Measurements from ENCODE around the gene QARS1.

Gene QARS1

GRCh38 chr3:49120096-49120437 is 15.5 kb upstream of the QARS1 start:
- DNase-seq = no peak

- DNase-seq = no peak
Observed at GRCh38 chr3:49119439-49119838, 14.9 kb upstream of the QARS1 start.

- no peak for DNase-seq
Observed at GRCh38 chr3:49119036-49119435, 14.5 kb upstream of the QARS1 start.

DNA sequence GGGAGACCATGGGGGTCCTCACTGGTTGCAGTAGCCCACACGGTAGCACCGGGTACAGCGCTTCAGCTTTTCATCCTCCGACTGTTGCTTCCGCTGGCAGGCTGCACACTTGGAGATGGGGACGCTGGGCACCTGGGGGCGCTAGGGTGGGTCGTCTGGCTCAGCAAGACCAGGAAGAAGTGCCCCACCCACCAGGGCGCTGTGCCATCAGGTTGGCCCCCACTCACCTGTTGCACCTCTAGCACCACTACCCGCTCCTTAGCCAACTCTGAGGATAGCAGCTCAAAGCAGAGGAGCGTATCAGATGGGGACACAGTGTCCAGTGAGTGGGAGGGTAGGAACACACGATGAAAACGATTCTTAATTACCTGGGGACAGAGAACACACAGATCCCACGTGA is 7.7 kb upstream of the QARS1 start:
- DNase-seq = no peak

- DNase-seq = no peak
Observed at GRCh38 chr3:49111347-49111746, 6.8 kb upstream of the QARS1 start.

- DNase-seq = no peak
Observed at GRCh38 chr3:49110780-49111179, 6.2 kb upstream of the QARS1 start.

DNA sequence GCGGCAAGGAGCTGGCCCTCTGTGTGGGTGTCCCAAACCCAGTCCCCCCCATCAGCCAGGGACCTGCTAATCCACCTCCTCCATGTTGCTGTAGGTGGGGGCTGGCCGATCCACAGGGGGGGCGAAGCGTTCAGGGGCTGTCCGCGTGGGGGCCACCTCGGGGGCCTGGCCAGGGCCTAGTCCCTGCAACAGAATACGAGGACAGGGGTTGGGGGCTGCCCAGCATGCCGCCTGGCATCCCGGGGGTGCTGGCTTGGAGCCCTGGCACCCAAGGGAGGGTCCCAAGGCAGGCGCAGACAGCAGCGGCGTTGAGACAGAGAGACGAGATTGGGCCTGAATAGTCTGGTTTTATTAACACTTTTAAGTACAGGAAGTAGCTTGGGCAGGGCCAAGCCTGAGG is 3.8 kb upstream of the QARS1 start:
- DNase-seq = no peak

GRCh38 chr3:49104052-49104426 is 518 bp downstream of the QARS1 start:
- no peak for DNase-seq

GRCh38 chr3:49100046-49100615 is 4.4 kb downstream of the QARS1 start:
- DNase-seq = no peak

DNA sequence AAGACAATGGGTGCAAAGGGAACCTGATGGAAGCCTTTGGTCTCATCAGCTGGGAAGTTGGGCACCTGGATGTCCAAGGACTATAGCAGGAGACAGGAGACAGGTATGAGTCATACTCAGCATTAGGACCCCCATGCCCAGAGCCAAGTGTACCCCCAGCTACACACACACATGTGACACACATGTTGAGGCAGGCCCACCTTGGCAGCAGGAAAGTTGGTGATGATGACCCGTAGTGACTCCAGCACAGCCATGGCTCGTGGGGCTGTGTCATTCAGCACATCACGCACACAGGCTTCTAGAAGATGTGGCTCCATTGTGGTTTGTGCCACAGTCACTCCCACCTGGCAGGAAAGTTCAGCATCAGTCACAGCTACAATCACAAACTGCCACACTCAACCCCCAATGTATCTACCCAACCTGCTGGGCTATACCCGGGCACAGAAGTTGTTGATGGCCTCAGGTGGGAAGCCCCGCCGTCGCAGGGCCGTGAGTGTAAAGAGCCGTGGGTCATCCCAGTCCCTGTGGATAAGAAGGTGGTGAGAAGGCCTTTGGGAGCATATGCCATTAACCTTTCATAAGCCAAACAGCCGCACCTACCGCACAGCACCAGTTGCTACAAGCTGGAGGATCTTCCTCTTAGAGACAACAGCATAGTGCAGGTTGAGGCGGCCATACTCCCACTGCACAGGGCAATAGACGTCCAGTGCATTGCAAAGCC is 5.5 kb downstream of the QARS1 start:
- no peak for DNase-seq

- DNase-seq = no peak
Observed at GRCh38 chr3:49098429-49098828, 6.1 kb downstream of the QARS1 start.

GRCh38 chr3:49093853-49094767 is 10.4 kb downstream of the QARS1 start, which contains the start of gene QRICH1:
QRICH1 (minus strand) TSS chr3:49094071; CDS start chr3:49077017, 17,054 bp downstream.
- peak; percentile 94 to 96 for DNase-seq

- DNase-seq = peak; percentile 76 to 77
Observed at GRCh38 chr3:49092938-49093852, 11.4 kb downstream of the QARS1 start.

GRCh38 chr3:49081429-49081828 is 23.1 kb downstream of the QARS1 start:
- no peak for DNase-seq

DNA sequence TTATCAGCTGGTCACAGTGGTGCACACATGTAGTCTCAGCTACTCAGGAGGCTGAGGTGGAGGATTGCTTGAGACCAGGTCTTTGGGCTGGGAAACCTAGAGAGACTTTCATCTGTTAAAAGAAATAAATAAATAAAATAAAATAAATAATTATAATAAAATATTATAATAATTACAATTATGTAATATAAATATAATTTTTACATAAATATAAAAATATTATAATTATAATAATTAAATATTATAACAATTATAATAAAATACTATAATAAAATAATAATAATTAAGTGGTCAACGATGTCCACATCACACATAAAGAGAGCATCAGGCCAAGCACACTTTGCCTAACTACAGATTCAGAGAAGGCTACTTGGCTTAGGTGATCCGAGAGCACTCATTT is 25.3 kb downstream of the QARS1 start:
- DNase-seq = no peak

GRCh38 chr3:49076646-49077045 is 27.9 kb downstream of the QARS1 start:
- no peak for DNase-seq

GRCh38 chr3:49076116-49076515 is 28.4 kb downstream of the QARS1 start:
- no peak for DNase-seq

- no peak for DNase-seq
Observed at GRCh38 chr3:49058011-49058410, 46.5 kb downstream of the QARS1 start.

GRCh38 chr3:49057268-49057667 is 47.3 kb downstream of the QARS1 start:
- DNase-seq = no peak

DNA sequence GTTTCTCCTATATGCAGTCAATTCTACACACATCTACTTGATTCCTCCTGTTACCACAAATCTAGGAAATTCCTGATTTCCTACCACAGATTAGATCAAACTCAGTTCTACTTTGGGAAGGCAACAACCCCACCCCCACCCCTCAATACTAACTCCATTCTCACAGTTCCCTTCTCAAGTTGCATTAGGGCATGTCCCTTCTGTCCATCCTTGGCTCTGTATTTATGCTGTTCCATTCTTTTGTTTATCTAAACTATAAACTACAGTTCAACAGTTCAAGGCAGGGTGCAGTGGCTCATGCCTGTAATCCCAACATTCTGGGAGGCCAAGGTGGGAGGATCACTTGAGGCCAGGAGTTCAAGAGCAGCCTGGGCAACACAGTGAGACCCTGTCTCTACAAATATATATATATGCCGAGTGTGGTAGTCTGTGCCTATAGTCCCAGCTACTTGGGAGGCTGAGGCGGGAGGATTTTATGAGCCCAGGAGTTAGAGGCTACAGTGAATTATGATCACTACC is 50.2 kb downstream of the QARS1 start:
- DNase-seq = no peak

DNA sequence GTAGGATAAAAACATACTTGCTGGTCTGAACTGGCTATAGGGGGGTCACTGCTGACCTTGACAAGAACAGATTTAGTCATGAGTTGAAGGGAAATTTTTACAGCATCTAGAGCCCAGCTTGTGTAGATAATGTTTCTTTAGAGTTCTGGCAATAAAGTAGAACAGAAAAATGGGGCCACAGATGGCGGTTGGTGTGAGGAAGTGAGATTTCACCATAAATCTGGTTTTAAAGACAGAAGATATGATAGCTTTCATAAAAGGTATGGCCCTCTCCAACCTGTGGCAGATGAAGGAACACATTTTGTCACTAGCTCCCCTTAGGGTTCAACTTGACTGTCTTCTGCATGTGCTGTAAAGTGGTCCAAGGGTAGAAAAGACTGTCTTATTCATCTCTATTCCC is 51.0 kb downstream of the QARS1 start:
- no peak for DNase-seq
